ENCODE data around the gene MSS51. TPM values are rescaled to one million over a fixed set of nuclear protein-coding genes. Genes with fewer than 3 reads are reported as not detected.
A peak's percentile ranks its signal among the peaks of the same experiment; 100 is the strongest.

MSS51 gene
- total RNA-seq, 5 donors from 2014 or later (not counting 1 experiment from before 2014, with no cell fraction given), result 3.7 to 4.7 (median 4.6) TPM

DNA sequence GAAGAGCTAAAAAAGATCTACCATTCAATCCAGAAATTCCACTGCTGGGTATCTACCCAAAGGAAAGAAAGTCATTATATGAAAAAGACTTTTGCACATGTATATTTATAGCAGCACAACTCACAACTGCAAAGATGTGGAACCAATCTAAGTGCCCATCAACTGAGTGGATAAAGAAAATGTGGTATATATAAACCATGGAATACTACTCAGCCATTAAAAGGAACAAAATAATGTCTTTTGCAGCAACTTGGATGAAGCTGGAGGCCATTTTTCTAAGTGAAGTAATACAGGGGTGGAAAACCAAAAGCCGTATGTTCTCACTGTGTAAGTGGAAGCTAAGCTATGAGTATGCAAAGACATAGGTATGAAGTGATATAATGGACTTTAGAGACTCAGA lies 22.5 kb downstream of the MSS51 start:
- H3K9me3 ChIP-seq, result no peaks in the 10 kb centered on the region
- no peaks in the 10 kb centered on the region for H3K9me3 Mint-ChIP-seq
- peaks cover 12 to 33% of the 10 kb centered on the region in 2 experiments for H3K4me1 ChIP-seq (ENCODE audit: control insufficient read depth in 1 of 2, extremely low read depth in 1 of 2, insufficient read depth in 2 of 2, low read length in 2 of 2)
- no CpG with 5 or more reads among the region's 1 CpG for WGBS (ENCODE audit: insufficient coverage)
- no peaks in the 10 kb centered on the region for H3K27me3 Mint-ChIP-seq
- no peak overlapping the region for H3K27ac ChIP-seq (ENCODE audit: low read length)
- no peak overlapping the region for H3K4me3 ChIP-seq (ENCODE audit: control insufficient read depth in 1 of 2, extremely low read depth in 1 of 2, low read length in 1 of 2)
- ATAC-seq (replicated peaks in 1 of 4) (no peak), DNase-seq (no peak)
- peak overlapping the region in 2 of 3 donors; percentile 5 to 87 for H3K4me3 Mint-ChIP-seq
- POLR2A ChIA-PET, result interaction anchor here (0.5 to 0.7 kb wide), 3 partner anchors 9 to 126 kb away, joined by 3 to 4 read pairs (median 3); no protein-coding TSS in a partner anchor
- peaks cover 0 to 12% of the 10 kb centered on the region in 2 donors for H3K36me3 ChIP-seq (ENCODE audit: control insufficient read depth in 2 of 2, extremely low read depth in 1 of 2, insufficient read depth in 1 of 2, low read length in 1 of 2)
- H3K27me3 ChIP-seq (replicated peaks in 1 of 2; ENCODE audit: control insufficient read depth in 2 of 2, extremely low read depth in 1 of 2, insufficient read depth in 2 of 2, low read length in 1 of 2), result no peaks in the 10 kb centered on the region
- H3K27ac Mint-ChIP-seq, result no peak overlapping the region
- H3K36me3 Mint-ChIP-seq, result peaks cover 16% of the 10 kb centered on the region
- CTCF ChIA-PET, result no interaction called here
- H3K4me1 Mint-ChIP-seq, result peaks cover 76 to 78% (median 77%) of the 10 kb centered on the region in 3 donors

DNA sequence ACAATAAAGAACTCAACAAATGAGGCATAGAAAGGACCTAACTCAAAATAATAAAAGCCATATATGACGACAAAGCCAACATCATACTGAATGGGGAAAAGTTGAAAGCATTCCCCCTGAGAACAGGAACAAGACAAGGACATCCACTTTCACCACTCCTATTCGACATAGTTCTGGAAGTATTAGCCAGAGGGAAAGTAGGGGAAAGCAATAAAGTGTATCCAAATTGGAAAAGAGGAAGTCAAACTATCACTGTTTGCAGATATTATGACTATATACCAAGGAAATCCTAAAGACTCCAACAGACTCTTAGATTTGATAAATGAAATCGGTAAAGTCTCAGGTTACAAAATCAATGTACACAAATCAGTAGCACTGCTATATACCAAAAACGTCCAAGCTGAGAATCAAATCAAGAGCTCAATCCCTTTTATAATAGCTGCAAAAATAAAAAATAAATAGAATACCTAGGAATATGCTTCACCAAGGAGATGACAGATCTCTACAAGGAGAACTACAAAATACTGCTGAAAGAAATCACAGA lies 24.3 kb downstream of the MSS51 start:
- no peak overlapping the region for H3K4me3 ChIP-seq (ENCODE audit: control insufficient read depth in 1 of 2, extremely low read depth in 1 of 2, low read length in 1 of 2)
- Mint-ChIP-seq H3K9me3 (no peaks in the 10 kb centered on the region), H3K36me3 (peaks cover 16% of the 10 kb centered on the region), H3K27me3 (no peaks in the 10 kb centered on the region), H3K4me1 (peaks cover 68 to 76% (median 74%) of the 10 kb centered on the region in 3 donors), H3K4me3 (peak overlapping the region in 1 of 3 donors; percentile 87), H3K27ac (no peak overlapping the region)
- H3K9me3 ChIP-seq, result no peaks in the 10 kb centered on the region
- WGBS (ENCODE audit: insufficient coverage), result no CpG with 5 or more reads among the region's 4 CpGs
- ChIA-PET POLR2A (no interaction called here), CTCF (no interaction called here)
- H3K27me3 ChIP-seq (replicated peaks in 1 of 2; ENCODE audit: control insufficient read depth in 2 of 2, extremely low read depth in 1 of 2, insufficient read depth in 2 of 2, low read length in 1 of 2), result no peaks in the 10 kb centered on the region
- H3K27ac ChIP-seq (ENCODE audit: low read length), result no peak overlapping the region
- DNase-seq (no peak), ATAC-seq (replicated peaks in 1 of 4) (no peak)
- peaks cover 8 to 28% of the 10 kb centered on the region in 2 experiments for H3K4me1 ChIP-seq (ENCODE audit: control insufficient read depth in 1 of 2, extremely low read depth in 1 of 2, insufficient read depth in 2 of 2, low read length in 2 of 2)
- H3K36me3 ChIP-seq (ENCODE audit: control insufficient read depth in 2 of 2, extremely low read depth in 1 of 2, insufficient read depth in 1 of 2, low read length in 1 of 2), result peaks cover 0 to 12% of the 10 kb centered on the region in 2 donors

DNA sequence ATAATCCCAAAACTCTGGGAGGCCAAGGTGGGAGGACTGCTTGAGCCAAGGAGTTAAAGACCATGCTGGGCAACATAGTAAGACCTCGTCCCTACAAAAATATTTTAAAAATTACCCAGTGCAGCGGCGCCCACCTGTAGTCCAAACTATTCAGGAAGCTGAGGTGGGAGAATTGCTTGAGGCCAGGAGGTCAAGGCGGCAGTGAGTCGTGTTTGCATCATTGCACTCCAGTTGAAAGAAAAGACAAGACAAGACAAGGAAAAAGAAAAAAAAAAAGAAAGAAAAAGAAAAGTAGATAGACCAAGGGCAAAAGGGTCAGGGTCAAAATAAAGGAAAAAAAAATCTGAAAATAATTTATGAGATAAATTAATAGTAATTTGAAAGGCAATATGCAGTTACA lies 25.3 kb downstream of the MSS51 start:
- peaks cover 6 to 28% of the 10 kb centered on the region in 2 experiments for H3K4me1 ChIP-seq (ENCODE audit: control insufficient read depth in 1 of 2, extremely low read depth in 1 of 2, insufficient read depth in 2 of 2, low read length in 2 of 2)
- Mint-ChIP-seq H3K4me3 (peak overlapping the region in 1 of 3 donors; percentile 24), H3K27me3 (no peaks in the 10 kb centered on the region), H3K4me1 (peaks cover 71 to 81% (median 76%) of the 10 kb centered on the region in 3 donors), H3K9me3 (no peaks in the 10 kb centered on the region), H3K36me3 (peaks cover 16% of the 10 kb centered on the region), H3K27ac (no peak overlapping the region)
- ChIA-PET CTCF (no interaction called here), POLR2A (no interaction called here)
- H3K27me3 ChIP-seq (replicated peaks in 1 of 2; ENCODE audit: control insufficient read depth in 2 of 2, extremely low read depth in 1 of 2, insufficient read depth in 2 of 2, low read length in 1 of 2), result no peaks in the 10 kb centered on the region
- no peak overlapping the region for H3K27ac ChIP-seq (ENCODE audit: low read length)
- no peaks in the 10 kb centered on the region for H3K9me3 ChIP-seq
- H3K4me3 ChIP-seq (ENCODE audit: control insufficient read depth in 1 of 2, extremely low read depth in 1 of 2, low read length in 1 of 2), result no peak overlapping the region
- ATAC-seq (replicated peaks in 1 of 4), result no peak
- peaks cover 0 to 12% of the 10 kb centered on the region in 2 donors for H3K36me3 ChIP-seq (ENCODE audit: control insufficient read depth in 2 of 2, extremely low read depth in 1 of 2, insufficient read depth in 1 of 2, low read length in 1 of 2)
- no peak for DNase-seq
- WGBS (ENCODE audit: insufficient coverage), result 93% methylated on average over 2 of the region's 5 CpGs

DNA sequence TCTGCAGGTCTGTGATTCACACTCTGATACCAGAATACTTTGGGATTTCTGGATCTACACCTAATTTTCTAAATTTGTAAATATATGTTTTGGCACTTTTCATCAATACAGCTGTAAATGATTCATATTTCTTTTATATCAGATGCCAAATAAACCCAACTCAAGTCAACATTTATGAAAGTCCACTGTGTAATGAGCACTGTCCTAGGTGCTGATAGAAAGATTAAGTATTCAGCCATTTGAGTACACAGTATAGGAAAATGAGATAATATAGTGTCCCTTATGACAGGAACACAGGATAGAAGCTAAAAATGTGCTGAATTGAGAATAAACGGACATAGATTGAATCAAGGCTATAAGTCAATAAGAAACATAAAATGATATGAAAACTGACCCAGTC lies 25.9 kb downstream of the MSS51 start:
- ChIA-PET CTCF (no interaction called here), POLR2A (no interaction called here)
- Mint-ChIP-seq H3K4me1 (peaks cover 69 to 79% (median 74%) of the 10 kb centered on the region in 3 donors), H3K36me3 (peaks cover 16% of the 10 kb centered on the region), H3K4me3 (no peak overlapping the region), H3K27me3 (no peaks in the 10 kb centered on the region), H3K27ac (no peak overlapping the region), H3K9me3 (no peaks in the 10 kb centered on the region)
- Histone ChIP-seq H3K9me3 (no peaks in the 10 kb centered on the region), H3K27me3 (replicated peaks in 1 of 2; ENCODE audit: control insufficient read depth in 2 of 2, extremely low read depth in 1 of 2, insufficient read depth in 2 of 2, low read length in 1 of 2) (no peaks in the 10 kb centered on the region), H3K4me3 (ENCODE audit: control insufficient read depth in 1 of 2, extremely low read depth in 1 of 2, low read length in 1 of 2) (no peak overlapping the region), H3K27ac (ENCODE audit: low read length) (no peak overlapping the region), H3K4me1 (ENCODE audit: control insufficient read depth in 1 of 2, extremely low read depth in 1 of 2, insufficient read depth in 2 of 2, low read length in 2 of 2) (peaks cover 2 to 22% of the 10 kb centered on the region in 2 experiments), H3K36me3 (ENCODE audit: control insufficient read depth in 2 of 2, extremely low read depth in 1 of 2, insufficient read depth in 1 of 2, low read length in 1 of 2) (peaks cover 0 to 12% of the 10 kb centered on the region in 2 donors)
- DNase-seq, result no peak
- no peak for ATAC-seq (replicated peaks in 1 of 4)
- WGBS (ENCODE audit: insufficient coverage), result no CpG with 5 or more reads among the region's 1 CpG

DNA sequence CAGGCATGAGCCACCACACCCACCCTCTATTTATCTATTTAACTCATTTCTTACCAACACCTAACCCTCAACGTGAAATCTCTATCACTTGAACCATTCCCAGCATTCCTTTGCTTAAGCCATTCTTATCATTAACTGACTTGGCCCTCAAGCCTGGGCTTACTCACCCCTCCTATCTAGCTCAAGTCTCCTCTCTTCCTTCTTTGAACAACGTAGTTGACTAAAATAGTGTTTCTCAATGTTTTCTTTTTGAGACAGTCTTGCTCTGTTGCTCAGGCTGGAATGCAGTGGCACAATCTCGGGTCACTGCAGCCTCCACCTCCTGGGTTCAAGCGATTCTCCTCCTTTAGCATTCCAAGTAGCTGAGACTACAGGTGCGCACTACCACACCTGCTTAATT lies 26.5 kb downstream of the MSS51 start:
- H3K36me3 Mint-ChIP-seq, result peaks cover 16% of the 10 kb centered on the region
- Histone ChIP-seq H3K27me3 (replicated peaks in 1 of 2; ENCODE audit: control insufficient read depth in 2 of 2, extremely low read depth in 1 of 2, insufficient read depth in 2 of 2, low read length in 1 of 2) (no peaks in the 10 kb centered on the region), H3K4me1 (ENCODE audit: control insufficient read depth in 1 of 2, extremely low read depth in 1 of 2, insufficient read depth in 2 of 2, low read length in 2 of 2) (peaks cover 2 to 16% of the 10 kb centered on the region in 2 experiments), H3K4me3 (ENCODE audit: control insufficient read depth in 1 of 2, extremely low read depth in 1 of 2, low read length in 1 of 2) (no peak overlapping the region), H3K27ac (ENCODE audit: low read length) (no peak overlapping the region), H3K36me3 (ENCODE audit: control insufficient read depth in 2 of 2, extremely low read depth in 1 of 2, insufficient read depth in 1 of 2, low read length in 1 of 2) (peaks cover 0 to 12% of the 10 kb centered on the region in 2 donors), H3K9me3 (no peaks in the 10 kb centered on the region)
- CTCF ChIA-PET, result no interaction called here
- peaks cover 62 to 76% (median 70%) of the 10 kb centered on the region in 3 donors for H3K4me1 Mint-ChIP-seq
- POLR2A ChIA-PET, result interaction anchor here in 1 of 2 donors (0.6 kb wide), 1 partner anchor 1129 kb away, joined by 4 read pairs; no protein-coding TSS in a partner anchor
- WGBS (ENCODE audit: insufficient coverage), result 98% methylated on average over 5 of the region's 5 CpGs
- H3K4me3 Mint-ChIP-seq, result no peak overlapping the region
- ATAC-seq (replicated peaks in 1 of 4), result no peak
- DNase-seq, result no peak
- H3K27me3 Mint-ChIP-seq, result no peaks in the 10 kb centered on the region
- no peaks in the 10 kb centered on the region for H3K9me3 Mint-ChIP-seq
- H3K27ac Mint-ChIP-seq, result peak overlapping the region in 1 of 2 donors; percentile 28

DNA sequence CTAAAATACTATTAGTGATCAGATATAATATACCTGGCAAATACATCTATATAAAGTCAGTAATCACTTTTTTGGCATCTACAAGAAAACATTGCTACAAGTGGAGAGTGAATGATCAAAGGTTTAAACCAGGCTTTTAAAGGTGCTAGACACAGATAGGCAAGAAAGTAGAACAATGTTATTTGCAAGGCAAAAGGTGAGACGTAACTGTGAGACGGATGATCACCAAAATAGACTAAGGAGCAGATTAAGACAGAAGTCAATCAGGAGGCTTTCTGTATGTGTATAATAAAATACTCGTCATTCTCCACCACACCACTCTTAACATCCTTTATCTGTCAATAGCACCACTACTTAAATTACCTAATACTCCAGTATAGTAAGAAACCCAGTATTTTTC lies 27.8 kb downstream of the MSS51 start:
- ATAC-seq (replicated peaks in 1 of 4) (no peak), DNase-seq (no peak)
- Histone ChIP-seq H3K4me3 (ENCODE audit: control insufficient read depth in 1 of 2, extremely low read depth in 1 of 2, low read length in 1 of 2) (no peak overlapping the region), H3K36me3 (ENCODE audit: control insufficient read depth in 2 of 2, extremely low read depth in 1 of 2, insufficient read depth in 1 of 2, low read length in 1 of 2) (peaks cover 1 to 12% of the 10 kb centered on the region in 2 donors), H3K27me3 (replicated peaks in 1 of 2; ENCODE audit: control insufficient read depth in 2 of 2, extremely low read depth in 1 of 2, insufficient read depth in 2 of 2, low read length in 1 of 2) (no peaks in the 10 kb centered on the region), H3K9me3 (no peaks in the 10 kb centered on the region), H3K27ac (ENCODE audit: low read length) (no peak overlapping the region), H3K4me1 (ENCODE audit: control insufficient read depth in 1 of 2, extremely low read depth in 1 of 2, insufficient read depth in 2 of 2, low read length in 2 of 2) (peaks cover 2 to 11% of the 10 kb centered on the region in 2 experiments)
- POLR2A ChIA-PET, result no interaction called here
- Mint-ChIP-seq H3K4me1 (peaks cover 54 to 67% (median 64%) of the 10 kb centered on the region in 3 donors), H3K9me3 (no peaks in the 10 kb centered on the region), H3K4me3 (no peak overlapping the region), H3K27me3 (no peaks in the 10 kb centered on the region), H3K27ac (no peak overlapping the region), H3K36me3 (peaks cover 11% of the 10 kb centered on the region)
- WGBS (ENCODE audit: insufficient coverage), result no CpG with 5 or more reads among the region's 3 CpGs
- CTCF ChIA-PET, result no interaction called here

Data from T-cell (primary cell).